ENCODE results near the gene MTSS2.

The MTSS2 gene

DNA sequence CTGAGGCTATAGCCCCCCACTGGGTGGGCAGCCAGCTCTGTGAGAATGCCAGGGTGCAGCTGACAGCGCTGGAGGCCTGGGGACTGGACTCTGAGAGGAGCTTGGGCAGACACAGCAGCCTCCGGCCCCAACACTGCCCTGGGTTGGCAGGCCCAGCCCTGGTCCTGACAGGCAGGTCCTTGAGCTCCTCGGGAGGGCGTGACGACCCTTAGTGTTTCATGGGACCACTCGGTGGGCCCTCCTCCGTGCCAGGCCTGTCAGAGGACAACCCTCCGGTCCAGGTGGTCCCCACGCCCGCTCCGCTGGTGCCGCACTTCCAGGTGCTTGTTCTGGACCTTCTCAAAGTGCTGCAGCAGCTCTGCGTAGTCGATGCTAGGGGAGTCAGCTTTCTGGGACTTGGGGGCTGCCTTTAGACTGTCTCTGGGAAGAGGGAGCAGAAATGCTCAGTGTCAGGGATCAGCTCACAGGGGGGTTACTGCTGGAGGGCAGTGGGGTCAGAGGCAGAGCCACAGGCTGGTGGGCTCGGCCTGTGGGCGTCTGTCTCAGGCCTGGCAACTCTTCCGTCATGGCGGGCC lies 1.9 kb upstream of the MTSS2 start:
- DNase-seq (ENCODE audit: low read depth in 2 of 2, low spot score in 1 of 2) = no peak

DNA sequence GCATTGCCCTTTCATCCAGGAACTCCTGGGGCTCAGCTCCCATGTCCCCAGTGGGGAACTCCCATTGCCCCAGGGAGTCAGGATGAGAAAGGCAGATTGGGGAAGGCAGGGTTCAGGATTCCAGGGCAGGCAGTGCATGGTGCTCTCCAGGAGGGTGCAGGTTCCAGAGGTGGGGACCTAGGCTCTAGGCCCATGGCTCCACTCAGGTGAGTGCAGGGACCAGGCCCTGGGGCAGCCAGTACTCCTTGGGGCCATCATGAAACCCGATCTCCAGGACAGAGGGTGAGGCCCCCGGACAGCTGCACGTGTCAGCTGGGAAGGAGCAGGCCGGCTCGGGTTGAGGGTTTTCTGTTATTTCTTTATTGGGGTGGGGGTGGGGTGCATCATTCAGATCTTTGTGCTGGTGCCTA lies 1.3 kb upstream of the MTSS2 start:
- no peak for DNase-seq (ENCODE audit: low read depth in 2 of 2, low spot score in 1 of 2)

DNA sequence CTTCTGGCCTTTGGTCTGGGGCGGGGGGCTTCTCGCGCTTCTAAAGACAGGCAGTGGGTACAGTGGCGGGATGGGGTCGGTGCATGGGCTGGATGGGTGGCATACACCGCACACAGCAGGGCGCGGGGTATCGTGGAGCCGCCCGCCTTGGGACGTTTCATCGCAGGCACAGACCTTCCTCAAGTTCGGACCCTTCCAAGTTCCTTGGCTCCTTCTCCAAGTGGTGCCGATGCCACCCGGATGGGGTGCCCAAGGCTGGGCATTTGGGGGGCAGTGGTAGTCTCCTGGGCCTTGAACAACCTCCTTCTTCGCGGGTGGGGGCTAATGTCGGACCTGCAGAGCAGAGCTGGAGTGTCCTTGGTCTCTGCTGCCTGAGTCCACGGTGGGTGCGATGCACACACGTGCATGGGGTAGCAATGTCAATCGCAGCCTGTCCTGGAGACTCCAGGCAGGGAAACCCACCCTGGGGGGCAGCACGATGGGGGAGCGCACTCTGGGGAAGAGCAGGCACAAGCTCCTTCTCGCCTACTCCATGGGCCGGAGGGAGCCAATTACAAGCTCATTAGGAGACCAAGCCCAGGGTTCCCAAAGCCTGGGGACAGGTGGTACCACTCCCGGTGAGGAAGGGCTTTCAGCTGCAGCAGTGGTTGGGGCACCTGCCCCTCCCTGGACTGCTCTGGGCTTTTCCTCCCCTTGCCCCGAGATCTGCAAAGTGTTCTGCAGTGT lies 686 bp upstream of the MTSS2 start:
- DNase-seq (ENCODE audit: low read depth in 2 of 2, low spot score in 1 of 2) = no peak

DNA sequence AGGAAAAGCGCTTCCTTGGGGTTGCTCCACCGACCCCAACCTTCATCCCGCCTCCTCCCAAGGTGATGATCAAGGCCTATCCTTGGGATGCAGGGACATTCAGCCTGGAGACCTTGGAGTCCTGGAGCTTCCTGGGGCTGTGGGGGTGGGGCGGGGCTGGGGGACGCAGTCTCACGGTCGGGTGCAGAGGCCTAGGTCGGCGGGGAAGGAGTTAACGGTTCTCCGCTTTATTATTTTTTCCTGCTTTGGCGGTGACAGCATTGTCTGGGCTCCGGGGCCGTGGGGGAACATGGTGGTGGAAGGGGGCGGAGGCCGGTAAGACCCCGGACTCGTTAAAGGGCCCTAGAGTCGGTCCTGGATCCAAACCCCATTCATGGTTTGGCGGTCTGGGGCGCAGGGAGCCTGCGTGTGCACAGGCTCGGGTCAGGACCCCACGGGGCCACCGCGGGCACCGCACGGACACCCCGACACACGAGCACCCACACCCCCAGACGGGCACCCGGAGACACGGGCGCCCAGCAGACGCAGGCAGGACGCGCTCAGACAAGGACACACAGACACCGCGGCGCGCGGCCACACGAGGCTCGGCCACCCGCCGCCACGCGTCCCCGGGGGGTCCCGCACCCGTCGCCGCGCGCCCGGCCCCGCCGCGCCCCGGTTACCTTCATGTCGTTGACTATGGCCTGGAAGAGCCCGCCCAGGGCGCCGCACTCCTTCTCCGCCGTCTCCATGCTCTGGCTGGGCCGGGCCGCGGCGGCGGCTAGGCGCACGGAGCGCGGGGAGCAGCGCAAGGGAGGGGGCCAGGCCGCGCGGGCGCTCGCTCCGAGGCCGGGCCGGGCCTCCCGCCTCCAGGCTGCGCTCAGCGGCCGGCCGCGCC lies 554 bp downstream of the MTSS2 start:
- DNase-seq (ENCODE audit: low read depth in 2 of 2, low spot score in 1 of 2) = no peak

DNA sequence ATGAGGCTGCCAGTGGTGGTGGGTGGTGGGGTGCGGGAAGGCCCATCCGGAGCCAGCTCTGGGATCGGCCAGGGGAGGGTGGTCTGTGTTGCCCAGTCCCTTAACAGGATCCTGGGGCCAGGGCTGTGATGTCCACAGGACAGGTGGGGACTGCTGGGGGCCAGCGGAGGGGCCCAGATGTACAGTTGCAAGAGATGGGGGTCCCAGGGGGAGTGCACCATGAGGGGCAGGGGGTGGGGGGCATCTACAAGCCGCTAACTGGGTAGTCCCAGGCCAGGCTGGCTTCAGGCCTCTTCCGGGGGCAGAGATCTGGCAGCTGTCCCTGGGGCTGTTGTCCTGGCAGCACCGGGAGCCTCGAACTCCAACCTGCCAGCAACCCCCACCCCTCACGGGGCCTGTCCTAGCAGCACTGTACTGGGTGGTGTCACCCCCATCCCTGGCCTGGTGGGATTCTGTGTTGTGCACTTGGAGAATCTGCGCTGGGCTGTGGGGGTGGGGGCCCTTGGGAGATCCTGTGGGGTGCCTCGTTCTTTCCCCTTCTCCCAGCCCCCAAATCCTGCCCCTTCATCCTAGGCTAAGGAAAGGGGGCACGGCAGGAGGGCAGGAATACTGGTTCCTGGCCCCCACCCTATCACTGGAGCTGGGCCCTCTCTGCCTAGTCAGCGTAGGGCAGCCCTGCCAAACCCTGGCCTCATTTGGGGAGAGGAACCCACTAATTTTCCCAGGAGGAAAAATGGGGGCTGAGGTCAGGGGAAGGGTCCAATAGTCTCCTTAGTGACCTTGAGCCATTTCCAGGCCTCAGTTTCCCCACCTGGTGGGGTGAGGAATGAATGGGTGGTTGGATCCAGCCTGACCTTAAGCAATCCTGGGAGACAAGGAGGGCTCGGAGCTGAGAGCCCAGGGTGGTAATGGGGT lies 1.4 kb downstream of the MTSS2 start:
- no peak for DNase-seq (ENCODE audit: low read depth in 2 of 2, low spot score in 1 of 2)

DNA sequence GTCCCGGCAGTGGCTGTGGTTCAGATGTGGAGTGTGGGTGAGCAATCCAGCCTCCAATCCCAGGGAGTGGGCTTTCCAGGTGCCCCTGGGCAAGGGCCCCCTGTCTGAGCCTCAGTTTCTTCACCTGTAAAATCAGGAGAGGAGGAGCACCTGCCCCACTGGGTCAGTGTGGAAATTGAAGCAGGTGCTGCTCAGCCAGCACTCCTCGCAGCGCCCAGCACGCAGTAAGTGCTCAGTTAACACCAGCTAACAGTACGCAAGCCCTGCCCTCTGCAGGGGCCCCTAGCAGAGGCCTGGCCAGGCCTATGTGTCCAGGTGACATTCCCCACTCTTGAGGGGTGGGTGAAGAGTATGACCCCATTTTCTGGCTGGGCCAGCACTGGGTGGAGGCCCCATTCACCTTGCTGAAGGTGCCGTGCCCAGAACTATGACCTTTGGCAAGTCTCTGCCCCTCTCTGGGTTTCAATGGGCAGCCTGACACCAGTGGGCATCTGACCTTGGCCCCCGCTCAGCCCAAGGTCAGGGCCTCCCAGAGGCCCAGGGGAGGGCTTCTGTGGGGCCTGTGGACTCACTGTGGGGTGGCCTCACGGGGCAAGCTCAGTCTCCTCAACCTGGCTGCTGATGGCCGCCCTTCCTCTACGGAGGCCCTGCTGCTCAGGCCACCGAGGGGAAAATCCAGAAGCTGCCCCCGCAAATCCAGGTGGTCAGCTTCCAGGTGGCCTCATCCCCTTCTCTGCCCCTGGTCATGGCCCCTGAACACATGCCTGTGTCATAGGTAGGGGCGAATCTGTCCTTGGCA lies 2.5 kb downstream of the MTSS2 start:
- DNase-seq (ENCODE audit: low read depth in 2 of 2, low spot score in 1 of 2) = no peak

DNA sequence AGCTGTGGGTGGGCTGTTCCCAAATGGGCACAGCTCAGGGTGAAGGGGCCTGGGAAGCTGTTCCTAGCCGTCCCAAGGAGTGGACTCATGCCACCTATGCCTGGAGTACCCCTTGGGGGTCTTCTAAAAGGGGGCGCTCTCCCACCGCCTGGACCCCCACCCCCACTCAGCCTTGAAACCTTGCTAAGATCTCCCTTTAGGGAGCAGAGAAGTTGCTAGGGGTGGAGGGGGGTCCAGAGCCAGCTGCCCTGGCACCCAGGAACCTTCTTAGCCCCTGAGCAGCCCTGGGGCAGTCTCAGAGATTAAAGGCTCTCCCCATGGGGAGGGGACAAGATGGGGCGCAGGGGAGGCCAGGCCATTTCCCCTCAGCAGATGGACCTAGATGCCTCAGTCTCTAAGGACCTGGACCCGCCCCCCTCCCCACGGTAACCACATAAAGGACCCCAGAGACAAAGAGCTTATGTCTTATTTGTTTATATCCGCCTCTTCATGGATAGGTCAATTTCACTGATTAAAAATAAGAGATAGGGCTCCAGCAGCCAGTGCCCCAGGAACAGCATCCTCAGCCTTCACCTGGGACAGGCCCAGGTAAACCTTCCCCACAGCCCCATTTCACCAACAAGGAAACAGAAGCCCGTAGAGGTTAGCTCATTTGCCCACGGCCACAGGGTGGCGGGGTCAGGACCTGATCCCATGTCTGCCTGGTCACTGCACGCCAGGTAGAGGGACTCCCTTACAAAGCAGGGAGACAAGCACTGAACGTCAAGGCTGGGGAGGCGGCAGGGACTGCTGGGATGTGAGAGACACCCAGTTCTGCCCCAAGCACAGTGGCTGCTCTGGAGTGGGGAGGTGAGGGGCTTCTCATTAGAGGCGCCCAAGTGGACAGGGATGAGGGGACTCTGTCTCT lies 3.4 kb downstream of the MTSS2 start:
- no peak for DNase-seq (ENCODE audit: low read depth in 2 of 2, low spot score in 1 of 2)

DNA sequence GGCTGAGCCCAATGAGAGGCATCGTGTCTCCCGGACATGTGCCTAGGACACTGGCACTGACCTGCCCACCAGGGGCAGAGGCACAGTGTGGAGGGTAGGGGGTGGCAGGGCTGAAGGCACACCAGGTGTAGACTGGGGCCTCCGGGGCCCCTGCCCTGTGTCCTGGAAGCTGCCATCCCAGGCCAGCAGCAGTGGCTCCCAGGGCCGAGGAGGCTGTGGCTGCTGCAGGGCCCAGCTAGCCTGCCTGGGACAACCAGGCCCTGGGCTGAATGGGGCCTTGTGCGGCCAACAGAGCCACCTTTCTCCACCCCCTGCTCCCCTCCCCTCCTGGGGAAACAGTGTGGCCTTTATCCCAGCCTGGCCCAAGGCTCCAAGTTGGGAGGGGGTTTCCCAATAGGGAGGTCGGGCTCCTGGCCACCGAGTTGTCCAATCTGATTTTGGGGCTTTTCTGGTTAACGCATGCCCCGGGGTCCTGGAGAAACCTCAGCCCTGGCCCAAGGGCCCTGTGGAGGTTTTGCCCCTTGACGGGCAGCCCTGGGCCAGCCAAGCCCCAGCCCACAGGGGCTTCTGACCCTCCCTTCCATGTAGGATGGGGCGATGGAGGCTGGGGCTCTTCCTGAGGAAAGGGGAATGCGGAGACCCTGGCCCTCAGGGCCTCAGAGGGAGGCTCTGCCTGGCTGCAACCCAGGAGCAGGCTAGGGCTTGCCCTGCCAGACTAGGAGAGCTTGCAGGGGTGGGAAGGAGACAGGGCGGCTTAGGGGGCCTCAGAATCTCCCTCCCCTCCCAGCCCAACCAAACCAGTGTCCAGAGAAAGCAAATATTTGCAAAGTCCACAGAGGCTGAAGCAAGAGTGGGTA lies 4.2 kb downstream of the MTSS2 start:
- no peak for DNase-seq (ENCODE audit: low read depth in 2 of 2, low spot score in 1 of 2)

DNA sequence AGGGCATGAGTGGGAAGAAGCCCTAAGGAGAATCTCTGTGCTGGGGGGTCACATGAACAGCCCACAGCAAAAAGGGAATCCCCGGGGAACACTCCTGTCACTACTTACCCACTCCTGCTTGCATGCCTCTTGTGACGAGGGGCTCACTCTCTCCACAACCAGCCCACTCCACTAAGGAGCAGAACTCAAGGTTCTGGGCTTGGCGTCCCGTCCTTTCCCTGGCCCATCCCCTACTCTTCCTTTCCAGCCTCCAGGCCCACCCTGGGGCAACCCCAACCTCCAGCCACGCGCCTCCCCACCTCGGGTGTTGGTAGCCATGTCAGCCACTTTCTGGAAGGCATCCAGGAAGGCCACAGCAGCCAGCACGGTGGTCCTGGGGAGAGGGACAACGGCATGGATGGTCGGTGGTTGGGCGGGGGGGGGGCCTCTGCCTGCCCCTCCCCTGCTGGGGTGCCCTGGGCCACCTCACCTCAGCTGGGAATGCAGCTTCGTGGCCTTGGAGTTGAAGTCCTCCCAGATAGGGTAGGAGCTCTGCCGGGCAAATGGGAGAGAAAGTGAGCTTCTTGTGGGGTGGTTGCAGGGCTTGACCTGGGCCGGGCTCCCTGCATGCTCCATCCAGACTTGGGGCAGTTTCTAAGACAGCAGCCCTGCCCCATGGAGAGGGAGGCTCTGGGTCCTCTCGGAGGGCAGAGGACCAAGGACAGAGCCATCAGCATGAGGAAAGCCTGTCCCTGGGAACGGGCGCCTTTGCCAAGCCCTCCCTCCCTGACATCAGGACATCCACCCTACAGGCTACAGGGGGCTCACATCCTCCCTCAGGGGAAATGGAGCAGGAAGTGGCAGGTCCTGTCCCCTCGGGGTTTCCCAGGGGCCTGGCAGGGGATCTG lies 5.1 kb downstream of the MTSS2 start:
- DNase-seq (ENCODE audit: low read depth in 2 of 2, low spot score in 1 of 2) = no peak

DNA sequence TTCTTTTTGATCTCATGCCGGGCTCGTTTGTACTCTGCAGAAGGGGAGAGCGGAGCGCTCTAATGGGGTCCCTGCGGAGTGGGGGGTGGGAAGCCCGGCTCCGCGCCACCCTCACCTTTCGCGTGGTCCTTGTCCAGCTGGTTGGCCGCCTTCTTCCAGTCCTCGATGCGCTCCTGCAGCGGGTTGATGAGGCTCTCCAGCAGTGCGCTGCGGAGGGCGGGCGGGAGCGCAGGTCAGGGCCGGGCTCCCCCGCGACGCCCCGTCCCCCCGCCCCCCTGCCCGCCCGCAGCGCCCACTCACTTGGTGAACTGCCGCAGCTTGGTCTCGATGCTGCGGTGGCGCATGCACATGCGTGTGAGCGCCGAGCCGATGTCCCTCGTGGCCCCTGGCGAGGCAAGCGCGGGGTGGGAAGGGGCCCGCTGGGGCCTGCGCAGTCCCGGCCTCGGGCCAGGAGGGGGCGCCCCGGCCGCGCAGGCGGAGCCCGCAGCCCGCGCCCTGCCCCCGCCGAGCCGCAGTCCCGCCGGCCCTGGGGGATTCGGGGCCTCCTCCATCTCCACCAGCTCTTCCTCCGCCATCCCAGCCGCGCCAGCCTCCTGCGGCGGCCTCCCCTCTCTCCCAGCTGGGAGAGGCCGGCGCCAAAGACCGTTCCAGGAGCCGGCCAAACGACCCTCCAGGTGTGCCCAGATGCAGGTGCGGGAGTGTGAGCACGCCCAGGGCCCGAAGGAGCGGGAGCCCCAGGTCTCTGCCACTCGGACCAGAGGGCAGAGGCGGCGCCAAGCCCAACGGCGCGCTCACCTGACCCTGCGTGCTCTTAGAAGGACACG lies 6.0 kb downstream of the MTSS2 start:
- DNase-seq (ENCODE audit: low read depth in 2 of 2, low spot score in 1 of 2) = no peak

DNA sequence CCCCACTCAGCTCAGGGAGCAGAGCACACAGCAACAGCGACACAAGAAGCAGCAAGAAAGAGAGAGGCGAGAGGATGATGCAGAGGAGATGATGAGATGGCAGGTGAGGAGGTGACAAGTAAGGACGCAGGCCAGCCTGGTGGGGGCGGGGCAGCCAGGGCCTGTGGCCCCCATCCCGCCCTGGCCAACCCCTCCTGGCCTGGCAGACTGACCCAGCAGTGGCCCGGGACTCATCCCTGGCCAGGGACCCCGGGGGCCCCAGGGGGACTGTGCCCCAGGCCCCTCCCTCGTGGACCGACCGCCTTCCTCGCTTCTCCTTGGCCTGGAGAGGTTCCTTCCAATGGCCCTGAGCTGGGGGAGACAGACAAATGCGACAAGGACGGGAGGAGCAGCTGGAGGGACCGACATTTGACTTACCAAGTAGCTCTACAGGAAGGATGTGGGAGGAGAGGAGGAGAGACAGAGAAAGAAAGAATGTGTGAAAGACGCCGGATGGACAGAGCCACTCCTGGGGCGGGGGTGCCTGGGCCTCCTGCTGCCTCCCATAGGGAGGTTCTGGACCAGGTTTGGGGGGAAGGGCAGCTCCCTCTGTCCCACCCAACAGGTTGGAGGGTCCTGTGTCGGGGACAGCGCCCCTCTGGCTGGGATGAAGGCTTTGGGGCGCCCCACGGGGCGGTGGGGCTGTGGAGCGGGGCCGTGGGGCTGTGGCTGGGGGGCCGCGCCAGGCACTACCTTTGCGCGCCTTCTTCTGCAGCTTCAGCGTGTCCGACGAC lies 6.8 kb downstream of the MTSS2 start:
- DNase-seq (ENCODE audit: low read depth in 2 of 2, low spot score in 1 of 2) = no peak

DNA sequence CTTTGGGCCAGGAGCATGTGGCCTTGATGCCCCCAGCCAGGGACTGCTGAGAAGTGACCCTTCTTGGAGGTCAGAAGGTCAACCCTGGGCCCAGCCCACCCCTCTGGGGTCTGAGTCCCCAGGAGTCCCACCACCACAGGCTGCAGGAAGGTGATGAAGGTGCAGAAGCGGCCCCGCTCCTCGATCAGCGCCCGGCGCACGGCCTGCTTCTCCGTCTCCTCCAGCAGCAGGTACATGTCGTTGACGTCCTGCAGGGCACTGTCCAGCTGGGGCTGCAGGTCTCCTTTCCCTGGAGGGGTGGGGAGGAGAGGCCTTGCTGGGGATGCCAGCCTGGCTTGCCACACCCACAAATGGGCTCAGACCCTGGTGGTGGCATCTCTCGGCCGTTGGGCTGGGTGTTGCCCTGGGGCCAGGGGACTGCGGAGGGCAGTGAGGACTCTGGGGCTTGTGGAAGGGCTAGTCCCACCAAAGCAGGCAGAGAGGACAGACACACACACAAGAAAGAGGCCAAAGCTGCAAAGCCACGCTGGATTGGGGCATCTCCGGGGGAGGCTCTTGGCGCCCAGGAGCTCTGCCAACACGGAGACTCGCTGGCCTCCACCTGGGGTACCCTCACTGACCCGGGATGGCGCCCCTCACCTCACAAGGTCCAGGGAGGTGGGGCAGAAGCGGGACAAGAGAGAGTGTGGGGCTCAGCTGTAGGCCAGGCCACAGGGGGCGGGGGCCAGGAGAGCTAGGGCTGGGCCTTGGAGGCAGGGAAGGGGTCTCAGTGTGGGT lies 7.5 kb downstream of the MTSS2 start:
- no peak for DNase-seq (ENCODE audit: low read depth in 2 of 2, low spot score in 1 of 2)

DNA sequence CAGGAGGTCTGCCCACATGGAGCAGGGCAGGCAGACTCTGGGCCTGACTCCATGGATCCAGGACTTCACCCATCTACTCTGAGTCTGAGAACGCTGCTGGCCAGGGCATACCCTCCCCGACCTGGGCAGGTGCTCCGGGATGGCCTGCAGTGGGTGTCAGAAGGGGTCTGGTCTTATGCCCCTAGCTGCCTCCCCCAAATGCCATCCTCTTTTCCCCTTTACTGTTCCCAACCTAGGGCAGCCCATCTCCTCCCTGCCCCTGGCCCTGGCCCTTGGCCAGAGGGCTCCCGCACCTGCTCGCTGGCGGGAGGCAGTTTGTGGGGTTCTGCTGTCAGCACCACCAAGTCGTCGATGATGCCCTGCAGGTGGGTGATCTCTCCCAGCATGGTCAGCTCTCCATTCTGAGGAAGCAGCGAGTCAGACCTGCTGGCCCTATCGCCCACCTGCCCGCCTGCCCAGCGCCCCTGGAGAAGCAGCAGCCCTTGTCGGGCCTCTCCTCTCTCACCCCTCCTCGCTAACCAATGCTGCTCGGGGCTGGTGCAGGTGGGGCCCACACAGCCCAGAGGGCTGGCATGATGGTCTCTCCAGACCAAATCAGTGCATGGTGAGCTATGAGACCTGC lies 8.2 kb downstream of the MTSS2 start:
- no peak for DNase-seq (ENCODE audit: low read depth in 2 of 2, low spot score in 1 of 2)

DNA sequence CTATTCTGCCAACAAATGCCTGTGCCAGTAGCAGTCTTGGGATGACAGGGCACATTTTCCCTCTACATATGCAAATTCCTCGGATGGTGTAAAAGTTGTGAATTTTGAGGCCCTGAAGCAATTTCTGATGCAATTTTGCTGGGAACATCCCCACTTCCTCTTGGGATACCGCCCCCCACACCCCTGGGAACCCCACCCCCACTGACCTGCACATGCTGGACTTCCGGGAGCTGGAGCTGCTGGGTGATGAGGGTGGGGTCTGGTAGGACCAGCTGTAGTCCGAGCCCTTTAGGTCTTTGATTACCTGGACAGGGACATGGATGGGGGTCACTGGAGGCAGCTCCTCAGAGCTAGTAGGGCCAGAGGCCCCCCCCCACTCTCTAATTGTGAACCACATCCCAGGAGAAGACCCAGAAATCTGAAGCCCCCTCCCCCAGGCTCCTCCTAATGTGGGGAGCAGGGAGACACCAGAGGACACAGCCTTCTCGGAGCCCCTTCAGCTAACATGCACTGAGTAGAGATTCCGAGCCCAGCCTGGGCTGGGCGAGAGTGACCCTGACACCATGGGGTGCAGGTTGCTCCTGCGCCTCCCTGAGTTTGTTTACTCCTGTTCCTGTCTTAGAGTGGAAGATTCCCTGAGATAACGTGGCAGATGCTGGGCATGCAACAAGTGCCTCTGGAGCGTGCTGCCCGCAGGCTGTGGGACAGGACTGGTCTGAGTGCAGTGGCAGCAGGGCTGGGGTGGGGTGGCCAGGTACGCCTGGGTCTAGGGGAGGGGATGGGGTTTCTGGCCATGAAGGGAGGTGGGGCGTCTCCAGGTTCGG lies 9.0 kb downstream of the MTSS2 start:
- no peak for DNase-seq (ENCODE audit: low read depth in 2 of 2, low spot score in 1 of 2)

Measured in stimulated activated CD8-positive, alpha-beta memory T cell treated with anti-CD3 and anti-CD28 coated beads, Interleukin-4, amount 100 ng/mL, for 1 hour (primary cell).